Pancreas (tissue), 10 donors: ENCODE results near the gene MAT2A. TPM values are rescaled to one million over a fixed set of nuclear protein-coding genes. Genes with fewer than 3 reads are reported as not detected.
A peak's percentile ranks its signal among the peaks of the same experiment; 100 is the strongest.

ENCODE experiments used
- ATAC-seq, 4 donors: fragments of 200-7000 bp; cut with Tn5 transposase; one replicate each; pipeline versions ENCODE4 v1.8.0 to v1.9.1; 2020; ENCODE audit warnings: mild to moderate bottlenecking in 4 of 4, moderate library complexity in 4 of 4
- DNase-seq, 6 donors: peaks; one replicate each; pipeline ENCODE4 v3.0.0-alpha.2; 2020
- FAIRE-seq: peaks from 2 replicates; lab custom pipeline; 2012; peaks lifted over from hg19 to GRCh38; lab: Jason Lieb, UNC
- H3K27ac ChIP-seq, 4 donors: fragments of 200-600 bp; sonication (generic); 1 replicate in 3 of 4; 2 replicates in 1 of 4; pipeline versions ENCODE4 v1.5.0 to v1.8.0; 2020
- H3K27me3 ChIP-seq, 4 donors: fragments of 200-600 bp; one replicate each; pipeline ENCODE4 v1.8.0; 2021
- H3K36me3 ChIP-seq, 3 donors: fragments of 200-600 bp; sonication (generic) in 1 of 3; one replicate each; pipeline versions ENCODE4 v1.5.0 to v1.8.0; 2020 to 2021
- H3K4me1 ChIP-seq, 3 donors: fragments of 200-600 bp; one replicate each; pipeline ENCODE4 v1.8.0; 2021
- H3K4me3 ChIP-seq, 4 donors: fragments of 200-600 bp; sonication (generic) in 2 of 4; one replicate each; pipeline versions ENCODE4 v1.5.0 to v1.8.0; 2020 to 2021
- H3K9me3 ChIP-seq, 4 donors: fragments of 200-600 bp; one replicate each; pipeline ENCODE4 v1.8.0; 2021
- WGBS, 2 donors: extraction: QIAGEN DNeasy Blood & Tissue Kit; methylation state at CpG; one replicate each; pipeline ENCODE4 v1.1.7; 2013; 5-methylcytosine and 5-hydroxymethylcytosine counted together
- intact Hi-C, 3 donors: fragments of 100-400 bp; cut with DNase I; formaldehyde crosslinking; loops; one replicate each; pipeline versions ENCODE4 v1.11.1 to v1.14.2; 2022
- polyA plus RNA-seq, 2 donors: library from polyadenylated mRNA; stranded (reverse); fragments of 200-250 nt; gene quantifications; one replicate each; pipeline ENCODE4 v1.2.3, GENCODE V29; 2013
- total RNA-seq, 6 donors: library from RNA; stranded (reverse); fragmentation: NEBNext Ultra II Directional in 4 of 6; extraction: Animal tissue kit (Norgen Biotek cat#: 25700) in 4 of 6; gene quantifications; one replicate each; pipeline versions ENCODE4 v1.2.1 to v1.2.4, GENCODE V29; 2021 to 2023
- TF ChIP-seq, protein P1 (sequence below), 4 donors: fragments of 200-600 bp; sonication (generic) in 3 of 4; IDR thresholded peaks; one replicate each; pipeline versions ENCODE4 v1.5.0 to v1.8.0; 2021; ENCODE audit warnings: antibody characterized with exemption in 4 of 4
- donor health status: healthy with polysubstance abuse.
- donor health status: DM: no; HTN: no; CAD: no; lungs with moderate emphysema.
- donor health status: DM: no; HTN: no; CAD: no.
- donor health status: control.
- donor health status: control.
- donor health status: Bipolar disorder and iron deficiency.
- donor health status: DM: yes; HTN: yes; CAD: no.
- donor health status: DM: no; HTN: no; CAD: no.
- donor health status: DM: no; HTN: no; CAD: no.
- donor health status: DM: yes; HTN: yes; CAD: no.

Gene MAT2A
- total and polyA plus RNA-seq, 8 donors, result 127 to 447 (median 215) TPM

DNA sequence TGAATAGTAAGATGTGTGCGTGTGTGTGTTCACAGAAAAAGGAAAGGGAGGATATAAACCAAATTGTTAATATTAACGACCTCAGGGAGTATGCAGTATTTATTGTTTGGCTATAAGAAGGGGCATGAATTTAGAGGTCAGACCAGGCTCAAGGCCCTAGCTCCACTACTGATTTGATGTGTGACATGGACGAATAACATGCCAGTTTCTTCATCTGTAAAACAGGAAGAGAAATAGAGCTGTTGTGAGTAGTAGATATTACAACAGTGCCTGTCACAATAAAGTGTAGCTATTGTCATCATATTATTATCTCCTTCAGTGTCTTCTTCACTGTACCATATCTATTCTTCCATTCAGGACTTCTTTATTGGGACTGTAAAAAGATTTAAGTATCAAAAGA, 4.1 kb upstream of the MAT2A start:
- FAIRE-seq, result no peak
- intact Hi-C loops, result loop anchor here in 1 of 3 donors (10.0 kb wide), 1 partner anchor 60 kb away; no protein-coding TSS in a partner anchor
- Histone ChIP-seq H3K36me3 (no peaks in the 10 kb centered on the region), H3K9me3 (no peaks in the 10 kb centered on the region), H3K27ac (peak overlapping the region in 3 of 4 donors; percentile 46 to 99 (median 69)), H3K4me1 (peaks cover 9 to 25% (median 22%) of the 10 kb centered on the region in 3 donors), H3K4me3 (no peak overlapping the region), H3K27me3 (no peaks in the 10 kb centered on the region)
- WGBS, 2 donors, result 67 to 71% methylated on average over 3 of the region's 3 CpGs
- DNase-seq, result no peak
- no peak for ATAC-seq
- TF ChIP-seq, protein P1, sequence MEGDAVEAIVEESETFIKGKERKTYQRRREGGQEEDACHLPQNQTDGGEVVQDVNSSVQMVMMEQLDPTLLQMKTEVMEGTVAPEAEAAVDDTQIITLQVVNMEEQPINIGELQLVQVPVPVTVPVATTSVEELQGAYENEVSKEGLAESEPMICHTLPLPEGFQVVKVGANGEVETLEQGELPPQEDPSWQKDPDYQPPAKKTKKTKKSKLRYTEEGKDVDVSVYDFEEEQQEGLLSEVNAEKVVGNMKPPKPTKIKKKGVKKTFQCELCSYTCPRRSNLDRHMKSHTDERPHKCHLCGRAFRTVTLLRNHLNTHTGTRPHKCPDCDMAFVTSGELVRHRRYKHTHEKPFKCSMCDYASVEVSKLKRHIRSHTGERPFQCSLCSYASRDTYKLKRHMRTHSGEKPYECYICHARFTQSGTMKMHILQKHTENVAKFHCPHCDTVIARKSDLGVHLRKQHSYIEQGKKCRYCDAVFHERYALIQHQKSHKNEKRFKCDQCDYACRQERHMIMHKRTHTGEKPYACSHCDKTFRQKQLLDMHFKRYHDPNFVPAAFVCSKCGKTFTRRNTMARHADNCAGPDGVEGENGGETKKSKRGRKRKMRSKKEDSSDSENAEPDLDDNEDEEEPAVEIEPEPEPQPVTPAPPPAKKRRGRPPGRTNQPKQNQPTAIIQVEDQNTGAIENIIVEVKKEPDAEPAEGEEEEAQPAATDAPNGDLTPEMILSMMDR (IDR thresholded peaks at IDR 0.05), result no peak

DNA sequence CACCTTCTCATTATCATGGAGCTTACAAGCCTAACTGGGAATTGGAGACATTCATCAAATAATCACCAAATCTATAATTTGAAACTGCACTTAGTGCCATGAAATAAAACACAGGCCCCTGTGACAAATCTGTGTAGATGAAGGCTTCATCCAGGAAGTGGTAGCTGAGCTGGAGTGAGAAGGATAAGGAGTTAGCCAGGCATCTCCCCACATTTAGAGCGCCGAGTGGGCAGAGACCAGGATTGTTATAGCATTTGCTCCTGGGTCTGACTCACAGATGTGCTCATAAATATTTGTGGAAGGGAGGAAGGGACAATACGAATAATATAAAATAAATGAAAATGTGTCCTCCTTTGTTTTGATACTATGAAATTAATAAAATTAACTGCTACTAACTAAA, 2.5 kb upstream of the MAT2A start:
- Histone ChIP-seq H3K4me1 (peaks cover 9 to 25% (median 22%) of the 10 kb centered on the region in 3 donors), H3K4me3 (peak overlapping the region in 1 of 4 donors; percentile 98), H3K27ac (peak overlapping the region in 2 of 4 donors; percentile 98 to 99), H3K27me3 (no peaks in the 10 kb centered on the region), H3K36me3 (peaks cover 0 to 13% (median 10%) of the 10 kb centered on the region in 3 donors), H3K9me3 (no peaks in the 10 kb centered on the region)
- intact Hi-C loops, result loop anchor here in 1 of 3 donors (10.0 kb wide), 1 partner anchor 62 kb away; no protein-coding TSS in a partner anchor
- 61 to 77% methylated on average over 3 of the region's 3 CpGs for WGBS, 2 donors
- no peak for FAIRE-seq
- ATAC-seq, result no peak
- TF ChIP-seq, protein P1 (IDR thresholded peaks at IDR 0.05), result no peak
- DNase-seq, result no peak

DNA sequence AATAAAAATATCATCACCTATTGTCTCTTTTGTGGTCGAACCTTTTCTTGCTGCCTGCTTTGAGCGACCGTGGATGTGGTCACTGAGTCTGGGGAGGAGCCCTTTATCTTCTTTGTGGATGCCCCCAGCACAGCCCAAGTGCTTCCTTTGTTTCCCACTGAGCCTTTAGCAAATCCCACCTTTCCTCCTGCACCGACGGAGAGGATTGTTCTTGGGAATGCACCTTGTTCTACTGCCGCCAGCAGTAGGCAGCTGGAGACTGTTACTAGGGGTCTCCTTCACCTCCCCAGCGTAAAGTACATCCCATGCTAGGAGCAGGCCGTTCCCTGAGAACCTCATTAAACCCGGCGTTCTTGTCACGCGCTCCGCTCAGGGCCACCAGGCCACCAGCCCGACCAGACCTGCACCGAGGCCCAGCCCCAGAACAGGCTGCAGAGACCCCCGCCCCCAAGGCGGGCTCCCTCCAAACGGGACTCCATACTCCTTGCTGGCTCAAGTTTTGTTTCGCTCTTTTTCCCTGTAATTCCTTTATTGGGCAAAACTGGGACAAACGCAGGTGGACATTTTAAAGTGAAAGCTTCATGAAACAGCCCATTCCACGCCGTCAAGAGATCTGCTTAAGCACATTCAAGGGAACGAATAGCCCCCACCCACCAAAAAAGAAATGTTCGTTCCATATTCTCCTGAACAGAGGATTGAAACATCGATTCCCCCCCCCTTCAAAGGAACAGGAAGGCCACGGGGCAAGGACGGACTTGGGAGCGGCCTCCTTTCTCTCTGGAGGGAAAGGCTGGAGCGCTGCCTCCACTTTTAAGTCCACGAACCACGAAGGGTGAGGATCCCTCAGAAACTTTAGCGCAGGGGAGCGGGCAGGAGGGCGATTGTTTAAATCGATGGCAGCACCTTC, 1.1 kb upstream of the MAT2A start:
- H3K4me1 ChIP-seq, result peaks cover 9 to 37% (median 22%) of the 10 kb centered on the region in 3 donors
- peak; percentile 58 to 76 (median 66) for DNase-seq
- intact Hi-C loops, result loop anchor here in 1 of 3 donors (10.0 kb wide), 1 partner anchor 63 kb away; no protein-coding TSS in a partner anchor
- peak overlapping the region; percentile 94 to 99 (median 98) for H3K27ac ChIP-seq
- H3K36me3 ChIP-seq, result peaks cover 7 to 27% (median 23%) of the 10 kb centered on the region in 3 donors
- H3K4me3 ChIP-seq, result peak overlapping the region; percentile 66 to 98 (median 92)
- peak; percentile 13 to 41 (median 24) for ATAC-seq
- H3K27me3 ChIP-seq, result no peaks in the 10 kb centered on the region
- WGBS, 2 donors, result 1% methylated on average over 35 of the region's 35 CpGs
- TF ChIP-seq, protein P1 (IDR thresholded peaks at IDR 0.05), result no peak
- no peaks in the 10 kb centered on the region for H3K9me3 ChIP-seq
- no peak for FAIRE-seq

DNA sequence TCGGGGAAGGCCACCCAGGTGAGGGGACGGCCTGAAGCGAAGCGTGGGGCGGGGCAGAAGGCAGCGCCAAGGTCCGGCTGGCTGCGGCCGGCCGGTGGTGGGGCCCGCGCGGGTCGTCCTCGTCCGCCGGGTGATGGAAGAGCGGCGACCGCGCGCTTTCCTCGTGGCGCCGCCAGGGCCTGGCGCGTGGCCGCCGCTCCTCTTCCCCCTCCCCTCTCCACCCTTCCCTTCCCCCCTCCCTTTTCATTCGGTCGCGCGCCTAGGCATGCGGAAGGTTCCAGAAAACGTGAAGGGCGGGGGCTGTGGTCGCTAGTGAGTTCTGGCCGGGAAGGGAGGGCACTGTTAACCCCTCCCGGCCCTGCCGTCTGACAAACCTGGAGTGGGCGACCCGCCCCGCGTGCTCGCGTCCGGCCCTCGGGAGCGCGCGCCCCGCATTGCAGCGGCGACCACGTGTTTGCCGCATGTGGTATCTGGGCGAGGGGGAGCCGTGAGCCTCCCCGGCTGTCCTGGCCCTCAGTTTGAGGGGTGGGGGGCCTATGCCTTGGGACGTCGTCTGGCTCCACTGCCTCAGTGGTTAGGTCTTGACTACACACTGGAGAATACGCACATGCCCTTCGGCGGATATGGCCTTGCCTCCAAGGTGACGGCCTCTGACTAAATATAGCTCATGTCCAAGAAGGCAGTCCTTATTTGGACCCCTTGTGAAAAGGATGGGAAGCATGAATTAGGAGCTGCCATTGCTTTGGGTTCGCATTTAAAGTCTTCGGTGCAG, 579 bp downstream of the MAT2A start:
- Histone ChIP-seq H3K4me1 (peaks cover 9 to 48% (median 22%) of the 10 kb centered on the region in 3 donors), H3K9me3 (no peaks in the 10 kb centered on the region), H3K4me3 (peak overlapping the region; percentile 66 to 98 (median 92)), H3K27ac (peak overlapping the region; percentile 94 to 99 (median 98)), H3K27me3 (no peaks in the 10 kb centered on the region), H3K36me3 (peaks cover 15 to 44% (median 36%) of the 10 kb centered on the region in 3 donors)
- intact Hi-C loops, result loop anchor here in 1 of 3 donors (10.0 kb wide), 1 partner anchor 65 kb away; no protein-coding TSS in a partner anchor
- peak; percentile 44 to 59 (median 54) for ATAC-seq
- no peak for FAIRE-seq
- peak; percentile 69 to 88 (median 78) for DNase-seq
- TF ChIP-seq, protein P1 (IDR thresholded peaks at IDR 0.05), result no peak
- WGBS, 2 donors, result 0% methylated on average over 35 to 67 of the region's 67 CpGs
